C4-2B (cell line): ENCODE data around the gene DRD1.

Source experiments
- CTCF ChIP-seq: fragments of 450-650 bp; conservative IDR thresholded peaks from 2 replicates; pipeline ENCODE4 v1.5.1; 2017; ENCODE audit warnings: mild to moderate bottlenecking
- ZFX ChIP-seq: fragments of 450-650 bp; IDR thresholded peaks from 2 replicates; pipeline ENCODE4 v1.6.1; 2017

DNA sequence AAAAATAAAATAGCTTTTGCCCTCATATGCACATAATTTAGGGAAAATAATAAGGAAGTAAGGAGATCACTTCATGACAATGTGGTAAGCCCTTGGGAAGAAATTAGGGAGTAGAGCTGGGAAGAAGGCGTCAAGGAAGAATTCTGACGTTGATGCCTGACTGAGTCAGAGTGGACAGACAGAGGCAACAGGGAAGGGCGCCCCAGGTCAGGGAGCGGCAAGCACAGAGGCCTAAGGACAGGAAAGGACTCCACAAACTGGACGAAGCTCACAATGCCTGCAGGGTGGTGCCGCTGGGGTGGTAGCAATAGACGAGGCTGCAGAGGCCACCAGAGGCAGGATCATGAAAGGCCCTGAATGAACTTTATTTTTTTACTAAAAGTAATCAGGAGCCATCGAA, 7.6 kb downstream of the DRD1 start:
- TF ChIP-seq CTCF (no peak), ZFX (no peak)
